ENCODE data around the gene BORCS5.

- TF ChIP-seq CTCF (IDR thresholded peaks at IDR 0.05; ENCODE audit: low read length): no peak
- no peak for TF ChIP-seq EZH2 (optimal IDR thresholded peaks at IDR 0.05; ENCODE audit: low read depth, low read length)
Observed at GRCh38 chr12:12473223-12473622, 116.3 kb downstream of the BORCS5 start.
